DOHH2 (cell line): ENCODE measurements around the gene IL17D.

ENCODE experiments used
- CTCF ChIP-seq: fragments of 200-600 bp; sonication (generic); IDR thresholded peaks from one replicate; pipeline ENCODE4 v1.5.1; 2014; ENCODE audit warnings: antibody characterized with exemption, mild to moderate bottlenecking, low read depth, low read length; ENCODE audit not compliant: poor library complexity, severe bottlenecking
- EZH2phosphoT487 ChIP-seq: fragments of 200-600 bp; sonication (generic); IDR thresholded peaks from 2 replicates; pipeline ENCODE4 v1.6.1; 2017; ENCODE audit warnings: borderline replicate concordance, mild to moderate bottlenecking, antibody characterized with exemption, low read length, moderate library complexity, mixed read lengths

GRCh38 chr13:20699715-20700114 lies 3.8 kb upstream of the IL17D start:
- no peak for TF ChIP-seq CTCF
- TF ChIP-seq EZH2phosphoT487 = no peak
